ENCODE measurements around the gene KCNK16.

KCNK16 gene

DNA sequence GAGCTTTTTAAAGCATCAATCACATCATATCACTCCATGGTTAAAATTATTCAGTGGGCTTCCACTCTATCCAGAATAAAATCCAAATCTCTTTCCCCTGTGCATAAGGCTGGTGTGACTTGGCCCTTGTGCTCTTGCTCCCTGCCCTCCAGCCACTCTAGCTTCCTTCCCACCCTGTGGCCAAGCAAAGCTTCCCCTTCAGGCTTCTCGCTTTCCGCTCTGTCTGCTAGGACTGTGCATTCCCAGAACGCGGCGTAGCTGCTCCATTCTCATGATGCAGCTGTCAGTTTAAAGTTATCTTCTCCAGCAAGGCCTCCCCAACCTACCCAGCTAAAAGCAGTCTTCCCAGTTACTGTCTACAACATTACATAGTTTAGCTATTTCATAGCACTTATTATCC, 19.4 kb upstream of the KCNK16 start:
- no peak for DNase-seq (ENCODE audit: low read depth in 2 of 2)

DNA sequence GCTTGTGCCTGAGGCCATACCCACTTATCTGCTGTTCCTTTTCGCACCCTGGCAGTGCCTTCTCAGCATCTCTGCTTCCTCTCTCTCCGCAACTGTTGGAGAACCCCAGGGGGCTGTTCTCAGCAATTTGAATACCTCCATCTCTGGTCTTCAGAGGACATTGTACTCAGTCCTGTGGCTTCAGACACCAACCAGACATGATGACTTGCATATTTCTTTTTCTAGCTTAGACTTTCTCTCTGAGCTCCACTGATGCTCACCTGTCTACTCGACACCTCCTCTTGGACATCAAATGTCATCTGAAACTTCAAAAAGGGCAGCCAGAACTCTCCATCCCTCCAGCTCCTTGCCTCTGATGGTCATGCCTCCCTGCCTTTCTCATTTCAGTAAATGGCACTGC, 18.9 kb upstream of the KCNK16 start:
- DNase-seq (ENCODE audit: low read depth in 2 of 2), result no peak

GRCh38 chr6:39339868-39340550, 17.5 kb upstream of the KCNK16 start:
- DNase-seq (ENCODE audit: low read depth in 2 of 2), result no peak

DNA sequence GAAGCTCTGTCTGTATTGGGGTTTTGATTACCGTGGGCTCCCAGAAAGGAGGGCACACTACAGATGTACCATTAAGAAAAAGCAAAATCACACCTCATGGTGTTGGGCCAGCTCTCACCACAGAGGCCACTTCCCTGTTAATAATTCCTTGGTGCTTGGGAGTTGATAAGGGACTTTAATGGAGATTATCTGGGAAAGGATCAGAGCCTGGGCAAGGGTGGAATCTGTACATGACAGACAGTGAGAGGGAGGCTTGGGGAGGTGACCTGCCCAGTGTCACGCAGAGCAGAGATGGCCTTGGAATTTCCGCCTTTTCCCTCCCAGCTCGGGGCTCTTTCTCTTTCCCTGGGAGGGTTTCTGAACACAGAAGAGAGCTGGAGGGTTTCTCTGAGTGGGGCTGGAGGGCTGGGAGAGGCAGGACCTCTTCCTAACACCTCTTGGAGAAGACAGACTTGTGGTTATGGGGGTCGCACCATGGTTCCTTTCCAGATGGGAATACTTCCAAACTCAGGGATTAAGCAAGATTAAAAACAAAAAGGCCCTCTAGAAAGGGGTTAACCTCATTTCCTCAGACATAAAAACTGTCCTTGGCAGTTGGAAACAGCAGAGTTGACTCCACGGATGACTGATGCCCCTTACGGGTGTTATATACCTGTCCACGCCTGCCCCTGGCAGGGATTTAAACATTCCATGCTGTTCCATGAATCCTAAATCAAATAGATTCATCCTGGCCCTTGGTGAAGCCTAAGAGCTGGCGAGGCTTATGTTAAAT, 16.8 kb upstream of the KCNK16 start:
- DNase-seq (ENCODE audit: low read depth in 2 of 2), result no peak

- no peak for DNase-seq (ENCODE audit: low read depth in 2 of 2)
These were observed 15.9 kb upstream of the KCNK16 start for GRCh38 chr6:39338397-39338796.

GRCh38 chr6:39335780-39336545, 13.5 kb upstream of the KCNK16 start:
- no peak for DNase-seq (ENCODE audit: low read depth in 2 of 2)

DNA sequence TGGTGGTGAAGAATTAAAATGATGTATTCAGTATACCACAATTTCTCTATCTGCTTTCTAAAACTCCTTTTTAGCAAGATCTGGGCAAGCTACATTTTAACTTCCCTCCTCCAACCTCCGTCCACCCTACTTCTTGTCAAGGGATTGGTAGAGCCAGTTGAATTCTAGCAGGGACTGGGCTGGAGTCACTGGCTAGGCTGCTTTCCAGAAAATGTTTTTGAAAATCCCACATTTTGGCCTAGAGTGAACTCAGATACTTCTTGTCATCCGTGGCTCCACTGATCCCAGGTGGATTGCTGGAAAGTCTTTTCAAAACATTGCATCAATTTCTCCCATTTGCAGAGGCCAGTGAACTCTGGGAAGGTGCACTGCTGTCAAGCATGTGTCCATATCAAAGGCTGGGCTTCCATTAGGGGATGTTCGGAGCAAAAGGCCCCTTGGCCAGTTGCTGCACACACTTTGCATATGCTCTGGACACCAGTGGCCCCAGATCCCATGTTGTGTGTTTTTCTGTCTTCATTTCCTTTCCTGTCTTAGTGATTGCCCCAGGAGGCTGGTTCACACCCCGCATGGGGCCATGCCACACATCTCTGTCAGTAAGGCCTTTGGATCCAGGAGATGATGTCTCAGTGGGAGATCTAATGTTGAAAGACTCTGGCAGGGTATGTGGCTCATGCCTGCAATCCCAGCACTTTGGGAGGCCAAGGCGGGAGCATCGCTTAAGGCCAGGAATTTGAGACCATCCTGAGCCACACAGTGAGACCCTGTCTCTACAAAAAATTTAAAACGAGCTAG, 11.3 kb upstream of the KCNK16 start:
- DNase-seq (ENCODE audit: low read depth in 2 of 2), result no peak

DNA sequence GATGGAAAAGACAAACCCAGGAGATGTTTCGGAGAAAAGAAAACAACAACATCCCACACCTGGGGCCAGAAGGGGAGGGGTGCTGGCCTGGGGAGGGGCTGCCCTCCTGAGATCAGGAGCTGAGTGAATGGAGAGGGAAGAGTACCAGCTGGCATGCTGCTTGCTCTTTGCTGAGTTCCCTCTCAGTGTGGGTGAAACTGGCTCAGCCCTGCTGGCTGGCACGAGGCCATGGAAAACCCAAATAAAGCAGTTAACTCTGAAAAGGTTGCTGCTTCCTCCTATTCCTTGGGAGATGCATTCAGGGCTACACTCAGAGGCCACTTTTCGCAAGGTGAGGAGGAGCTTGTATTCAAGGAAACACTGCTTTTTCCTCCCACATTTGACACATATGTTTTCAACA, 8.0 kb upstream of the KCNK16 start:
- DNase-seq (ENCODE audit: low read depth in 2 of 2), result no peak

- DNase-seq (ENCODE audit: low read depth in 2 of 2), result no peak
These were observed 7.6 kb upstream of the KCNK16 start for GRCh38 chr6:39330057-39330456.

DNA sequence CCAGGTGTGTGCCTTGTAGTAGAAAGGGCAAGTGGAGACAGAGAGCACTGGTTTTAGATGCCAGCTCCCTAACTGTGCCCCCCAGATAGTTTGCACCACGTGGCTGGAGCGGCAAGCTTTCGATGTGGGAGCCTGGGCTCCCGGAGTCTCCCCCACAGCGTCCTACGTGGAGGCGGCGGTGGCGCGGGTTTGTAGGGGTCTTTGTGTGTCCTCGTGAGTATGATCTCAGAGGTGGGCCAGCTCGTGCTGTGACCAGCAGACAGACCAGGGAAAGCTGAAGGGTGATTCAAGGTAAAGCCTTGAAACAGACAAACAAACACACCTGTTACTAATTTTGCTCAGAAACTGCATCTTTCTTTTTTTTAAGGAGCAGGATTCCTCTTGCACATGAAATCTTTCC, 5.6 kb upstream of the KCNK16 start:
- DNase-seq (ENCODE audit: low read depth in 2 of 2), result no peak

GRCh38 chr6:39327507-39327906, 5.0 kb upstream of the KCNK16 start:
- no peak for DNase-seq (ENCODE audit: low read depth in 2 of 2)

DNA sequence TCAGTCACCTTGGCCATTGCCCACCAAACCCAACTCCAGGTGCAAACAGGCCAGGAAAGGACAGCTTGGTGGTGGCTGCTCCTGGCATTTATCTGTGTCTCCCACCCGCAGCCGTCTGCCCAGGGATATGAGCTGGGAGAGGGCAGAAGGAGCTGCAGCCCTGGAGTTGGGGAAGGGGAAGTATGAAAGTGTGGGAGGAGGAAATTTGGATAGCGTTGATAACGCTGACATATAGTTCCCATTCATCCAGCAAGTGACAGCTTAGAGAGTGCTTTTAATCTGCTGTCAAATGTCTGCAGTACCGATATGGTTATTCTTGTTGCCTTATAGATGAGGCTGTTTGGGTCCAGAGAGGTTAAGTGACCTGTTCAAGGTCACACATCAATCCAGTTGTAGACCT, 741 bp downstream of the KCNK16 start:
- DNase-seq (ENCODE audit: low read depth in 2 of 2), result no peak

DNA sequence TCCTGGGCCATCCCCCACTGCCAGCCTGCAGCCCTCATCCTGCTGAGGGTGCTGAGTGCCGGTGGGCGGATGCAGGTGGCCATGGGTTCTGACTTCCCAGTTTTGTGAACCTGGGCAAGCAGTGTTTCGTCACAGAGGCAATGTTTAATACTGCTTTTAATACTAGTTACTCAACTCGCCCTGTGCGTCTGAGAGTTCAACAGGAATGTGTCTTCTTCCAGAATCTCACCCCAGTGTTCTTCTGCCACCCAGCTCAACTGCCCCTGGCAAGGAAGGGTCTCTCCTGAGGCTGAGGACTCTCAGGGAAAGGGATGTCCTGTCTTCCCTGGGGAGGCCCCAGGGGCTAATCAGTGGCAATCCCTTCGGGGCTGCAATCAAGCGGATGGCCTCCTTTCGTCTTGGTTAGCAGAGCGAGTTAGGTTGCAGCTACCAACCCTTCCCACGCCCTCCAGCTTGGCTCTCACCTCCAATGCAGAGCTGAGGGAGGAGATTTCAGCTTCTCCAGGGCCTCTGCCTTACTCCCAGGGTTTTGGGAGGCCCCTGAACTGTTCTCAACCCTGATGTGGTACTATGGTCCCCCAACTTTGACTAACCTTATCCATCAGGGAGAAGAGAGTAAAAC, 2.0 kb downstream of the KCNK16 start:
- DNase-seq (ENCODE audit: low read depth in 2 of 2), result no peak

GRCh38 chr6:39319621-39320362, 2.7 kb downstream of the KCNK16 start:
- DNase-seq (ENCODE audit: low read depth in 2 of 2), result no peak

- no peak for DNase-seq (ENCODE audit: low read depth in 2 of 2)
These were observed 5.2 kb downstream of the KCNK16 start for GRCh38 chr6:39317256-39317655.

GRCh38 chr6:39314273-39314795, 8.2 kb downstream of the KCNK16 start, which contains the start of gene KCNK17:
Gene KCNK17, minus strand, starts transcription at chr6:39314419. Its CDS starts 99 bp downstream, at chr6:39314320.
- no peak for DNase-seq (ENCODE audit: low read depth in 2 of 2)

GRCh38 chr6:39313526-39314272, 8.8 kb downstream of the KCNK16 start:
- DNase-seq (ENCODE audit: low read depth in 2 of 2), result no peak

- DNase-seq (ENCODE audit: low read depth in 2 of 2), result no peak
These were observed 9.5 kb downstream of the KCNK16 start for GRCh38 chr6:39312912-39313525.

- no peak for DNase-seq (ENCODE audit: low read depth in 2 of 2)
These were observed 12.0 kb downstream of the KCNK16 start for GRCh38 chr6:39310542-39310941.
